ENCODE data around the gene VPS37C. TPM values are rescaled to one million over a fixed set of nuclear protein-coding genes. Genes with fewer than 3 reads are reported as not detected.

Gene VPS37C
- total and polyA plus RNA-seq, 2 of the 13 experiments (the other 11 are each of a cell fraction or from before 2014, with no cell fraction given), result 7.5 to 8.8 TPM

DNA sequence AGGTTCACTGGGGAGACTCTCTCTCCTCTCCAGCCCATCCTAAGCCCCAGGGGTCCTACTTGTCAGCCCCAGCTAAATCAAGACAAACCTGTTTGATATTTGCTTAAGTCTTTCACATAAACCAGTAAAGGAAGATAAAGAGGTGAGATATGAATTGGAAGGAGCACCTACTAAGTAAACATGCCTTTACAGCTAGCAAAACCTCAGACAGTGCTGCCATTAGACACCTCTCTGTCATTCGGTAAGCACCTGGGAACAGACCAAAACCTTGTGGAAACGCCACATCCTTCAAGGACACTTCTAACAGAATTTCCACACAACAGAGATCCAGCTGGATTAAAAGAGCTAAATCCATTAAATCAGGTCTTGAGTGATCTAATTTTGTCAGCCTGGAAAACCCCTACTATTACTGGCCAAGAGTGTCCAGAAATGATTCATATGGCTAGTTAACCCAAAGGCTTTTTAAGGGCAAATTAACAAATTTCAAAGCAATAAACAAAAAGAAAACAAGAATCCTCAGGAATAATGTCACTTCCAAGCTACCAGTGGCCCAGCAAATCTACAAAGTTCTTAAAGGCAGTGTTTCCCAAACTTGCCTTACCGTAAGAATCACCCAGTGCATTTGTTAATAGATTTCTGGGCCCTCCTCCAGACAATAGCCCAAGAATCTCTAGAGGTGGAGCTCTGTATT lies 2.4 kb downstream of the VPS37C start:
- H2AFZ ChIP-seq (ENCODE audit: low read length), result no peak overlapping the region
- H3K4me2 ChIP-seq (ENCODE audit: low read depth, low read length), result no peak overlapping the region
- no peak overlapping the region for H3K4me3 ChIP-seq (replicated peaks in 1 of 3; ENCODE audit: insufficient read depth in 1 of 3, low read depth in 2 of 3, low read length in 3 of 3)
- no peaks in the 10 kb centered on the region for H3K9me3 ChIP-seq (ENCODE audit: low read length)
- DNase-seq (ENCODE audit: low spot score), result no peak
- H3K36me3 ChIP-seq (replicated peaks in 1 of 2; ENCODE audit: control insufficient read depth in 1 of 2, insufficient read depth in 2 of 2, low read length in 2 of 2), result peaks cover 0 to 13% of the 10 kb centered on the region in 2 experiments; a peak in 1 of 5 replicates
- WGBS (ENCODE audit: low lambda C conversion rate), result 96% methylated on average over 3 of the region's 3 CpGs
- ChIA-PET POLR2A (no interaction called here), CTCF (ENCODE audit: low intra/inter-chr PET ratio, low total read pairs) (interaction anchor here (1.0 kb wide), 1 partner anchor 29 kb away, joined by 3 read pairs; no protein-coding TSS in a partner anchor)
- intact Hi-C loops (cut with micrococcal nuclease; ENCODE audit: unreplicated experiment), result no loop called here
- ATAC-seq, result no peak
- no peak for TF ChIP-seq RBAK (CRISPR knock-in tag; IDR thresholded peaks at IDR 0.05)
- no peak for TF ChIP-seq KMT2B (CRISPR knock-in tag; IDR thresholded peaks at IDR 0.05)
- TF ChIP-seq ZNF572 (CRISPR knock-in tag; IDR thresholded peaks at IDR 0.05), result no peak
- TF ChIP-seq, protein P1, sequence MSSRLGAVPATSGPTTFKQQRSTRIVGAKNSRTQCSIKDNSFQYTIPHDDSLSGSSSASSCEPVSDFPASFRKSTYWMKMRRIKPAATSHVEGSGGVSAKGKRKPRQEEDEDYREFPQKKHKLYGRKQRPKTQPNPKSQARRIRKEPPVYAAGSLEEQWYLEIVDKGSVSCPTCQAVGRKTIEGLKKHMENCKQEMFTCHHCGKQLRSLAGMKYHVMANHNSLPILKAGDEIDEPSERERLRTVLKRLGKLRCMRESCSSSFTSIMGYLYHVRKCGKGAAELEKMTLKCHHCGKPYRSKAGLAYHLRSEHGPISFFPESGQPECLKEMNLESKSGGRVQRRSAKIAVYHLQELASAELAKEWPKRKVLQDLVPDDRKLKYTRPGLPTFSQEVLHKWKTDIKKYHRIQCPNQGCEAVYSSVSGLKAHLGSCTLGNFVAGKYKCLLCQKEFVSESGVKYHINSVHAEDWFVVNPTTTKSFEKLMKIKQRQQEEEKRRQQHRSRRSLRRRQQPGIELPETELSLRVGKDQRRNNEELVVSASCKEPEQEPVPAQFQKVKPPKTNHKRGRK (CRISPR knock-in tag; IDR thresholded peaks at IDR 0.05), result no peak
- TF ChIP-seq NR3C1 (CRISPR knock-in tag; IDR thresholded peaks at IDR 0.05), result no peak
- no peak for TF ChIP-seq ZNF101 (CRISPR knock-in tag; IDR thresholded peaks at IDR 0.05; ENCODE audit: borderline replicate concordance, low read depth)
- TF ChIP-seq HMG20B (CRISPR knock-in tag; conservative IDR thresholded peaks at IDR 0.05), result no peak
- no TSS peak for BruUV-seq (replicated peaks)
- peaks cover 56% of the 10 kb centered on the region for H3K4me1 ChIP-seq (ENCODE audit: insufficient read depth, low read length)
- in situ Hi-C loops (cut with HindIII; ENCODE audit: extremely low pct_ligation_motif_present, low pct_unique_long_range_greater_than_20kb), result no loop called here
- H3K27me3 ChIP-seq (ENCODE audit: control insufficient read depth in 1 of 2, insufficient read depth in 2 of 2, low read length in 2 of 2), result no peaks in the 10 kb centered on the region; a peak in 1 of 5 replicates
- H3K79me2 ChIP-seq (ENCODE audit: insufficient read depth, low read length), result peaks cover 46% of the 10 kb centered on the region
- H3K27ac ChIP-seq (ENCODE audit: extremely low read length, insufficient read depth, low read length), result no peak overlapping the region
- H3K9ac ChIP-seq (ENCODE audit: insufficient read depth, low read depth, low read length), result peak overlapping the region; percentile 4; the same call in 1 of the 2 replicates
- no peak for FAIRE-seq
- H4K20me1 ChIP-seq (ENCODE audit: insufficient read depth, low read length), result no peaks in the 10 kb centered on the region; the same call in 1 of the 2 replicates

All from HepG2 (cell line).